Measurements from ENCODE around the gene CAMTA1.

Gene CAMTA1

GRCh38 chr1:7503691-7504437, 718.6 kb downstream of the CAMTA1 start:
- no peak for TF ChIP-seq JUND (IDR thresholded peaks at IDR 0.05; ENCODE audit: low read depth)
- DNase-seq (ENCODE audit: low read depth in 1 of 2, low spot score in 1 of 2), result no peak
- in situ Hi-C loops (cut with HindIII; ENCODE audit: low pct_unique_long_range_greater_than_20kb, low sequenced_read_pairs), result no loop called here

- no peak for TF ChIP-seq JUND (IDR thresholded peaks at IDR 0.05; ENCODE audit: low read depth)
- no peak for DNase-seq (ENCODE audit: low read depth in 1 of 2, low spot score in 1 of 2)
- in situ Hi-C loops (cut with HindIII; ENCODE audit: low pct_unique_long_range_greater_than_20kb, low sequenced_read_pairs), result no loop called here
Measured at GRCh38 chr1:7504438-7504720, 719.1 kb downstream of the CAMTA1 start.

DNA sequence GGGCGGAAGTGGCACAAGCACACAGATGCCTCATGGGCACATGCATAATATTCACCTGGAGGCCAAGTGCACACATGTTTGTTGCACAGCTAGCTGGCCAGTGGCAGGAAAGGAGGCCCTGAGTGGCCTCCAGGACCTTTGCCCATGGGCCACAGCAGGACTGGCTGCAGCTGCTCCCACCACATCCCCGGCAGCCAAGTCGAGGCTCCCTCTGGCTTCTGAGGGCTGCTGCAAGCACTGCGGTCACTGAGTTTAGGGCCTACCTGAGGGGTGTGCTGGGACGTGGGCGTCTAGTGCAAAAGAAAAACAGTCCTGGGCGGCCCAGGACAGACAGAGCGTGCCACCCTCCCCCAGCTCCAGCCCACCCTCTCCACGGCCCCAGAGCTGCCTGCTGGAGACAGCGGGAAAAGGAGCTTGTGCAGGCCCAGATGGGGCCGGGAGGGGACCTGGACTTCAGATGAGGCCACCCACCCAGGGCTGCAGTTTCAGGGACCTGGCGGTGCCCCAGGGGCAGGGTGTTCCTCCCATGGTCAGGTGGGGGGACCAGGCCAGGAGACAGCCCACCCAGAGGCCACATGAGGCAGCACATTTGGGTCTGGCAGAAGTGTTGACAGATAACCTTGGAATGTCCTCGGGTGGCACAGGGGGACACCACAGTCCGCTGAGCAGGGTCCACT, 720.0 kb downstream of the CAMTA1 start:
- TF ChIP-seq JUND (IDR thresholded peaks at IDR 0.05; ENCODE audit: low read depth), result no peak
- no peak for DNase-seq (ENCODE audit: low read depth in 1 of 2, low spot score in 1 of 2)
- in situ Hi-C loops (cut with HindIII; ENCODE audit: low pct_unique_long_range_greater_than_20kb, low sequenced_read_pairs), result no loop called here

DNA sequence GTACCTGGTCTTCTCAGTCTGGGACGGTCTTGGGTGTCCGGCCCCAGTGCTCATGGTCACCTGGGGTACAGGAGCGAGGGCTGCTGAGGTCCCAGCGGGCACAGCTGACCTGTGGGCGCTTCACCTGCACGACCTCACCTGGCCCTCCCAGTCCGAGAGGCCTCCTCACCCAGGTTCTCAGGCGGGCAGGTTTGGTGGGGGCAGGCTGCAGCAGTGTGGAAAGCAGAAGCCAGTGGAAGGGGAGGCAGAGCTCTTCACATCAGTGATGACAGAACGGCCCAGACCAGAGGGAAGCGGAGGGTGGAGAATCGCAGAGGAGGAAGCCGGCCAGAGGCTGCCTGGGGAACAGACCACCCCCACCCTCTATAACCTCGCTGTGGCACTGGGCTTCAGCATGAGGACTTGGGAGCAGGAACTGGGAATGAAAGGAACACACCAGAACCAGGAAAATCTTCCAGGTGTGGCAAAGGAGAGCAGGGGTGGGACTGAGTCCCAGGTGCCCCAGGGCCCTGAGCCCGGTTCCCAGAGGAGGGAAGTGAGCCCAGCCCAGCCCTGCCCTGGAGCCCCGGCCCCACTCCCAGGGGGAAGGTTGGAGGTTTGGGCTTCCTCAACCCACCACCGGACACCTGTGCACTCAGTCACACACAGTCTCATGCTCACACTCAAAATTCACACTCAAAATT, 720.7 kb downstream of the CAMTA1 start:
- DNase-seq (ENCODE audit: low read depth in 1 of 2, low spot score in 1 of 2), result no peak

DNA sequence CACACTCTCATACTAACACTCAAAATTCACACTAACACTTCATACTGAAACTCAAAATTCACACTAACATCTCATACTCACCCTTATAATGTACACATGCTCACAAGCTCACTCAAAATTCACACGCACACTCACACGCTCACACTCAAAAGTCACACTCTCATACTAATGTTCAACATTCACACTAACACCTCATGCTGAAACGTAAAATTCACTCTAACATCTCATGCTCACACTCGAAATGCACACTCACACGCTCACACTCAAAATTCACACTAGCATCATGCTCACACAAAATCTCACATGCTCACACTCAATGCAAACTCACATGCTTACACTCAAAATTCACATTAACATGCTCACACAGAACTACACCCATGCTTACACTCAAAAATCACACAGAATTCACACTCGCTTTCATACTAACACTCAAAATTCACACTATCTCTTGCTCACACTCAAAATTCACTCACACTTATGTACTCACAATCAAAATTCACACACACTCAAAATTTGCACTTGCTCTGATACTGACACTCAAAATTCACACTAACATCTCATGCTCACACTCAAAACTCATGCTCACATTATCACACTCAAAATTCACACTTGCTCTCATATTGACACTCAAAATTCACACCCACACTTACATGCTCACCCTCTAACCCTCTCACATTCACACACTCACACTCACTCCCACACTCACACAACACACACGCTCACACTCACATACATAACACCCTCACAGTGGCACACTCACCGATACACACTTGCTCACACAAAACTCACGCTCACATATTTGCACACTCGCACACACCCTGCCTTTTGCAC, 721.4 kb downstream of the CAMTA1 start:
- in situ Hi-C loops (cut with HindIII; ENCODE audit: low pct_unique_long_range_greater_than_20kb, low sequenced_read_pairs), result no loop called here
- DNase-seq (ENCODE audit: low read depth in 1 of 2, low spot score in 1 of 2), result no peak
- no peak for TF ChIP-seq JUND (IDR thresholded peaks at IDR 0.05; ENCODE audit: low read depth)

More for the DNA sequence above, 720.7 kb downstream of the CAMTA1 start:
- no peak for TF ChIP-seq JUND (IDR thresholded peaks at IDR 0.05; ENCODE audit: low read depth)
- in situ Hi-C loops (cut with HindIII; ENCODE audit: low pct_unique_long_range_greater_than_20kb, low sequenced_read_pairs), result no loop called here

GRCh38 chr1:7507285-7508019, 722.2 kb downstream of the CAMTA1 start:
- no peak for TF ChIP-seq JUND (IDR thresholded peaks at IDR 0.05; ENCODE audit: low read depth)
- DNase-seq (ENCODE audit: low read depth in 1 of 2, low spot score in 1 of 2), result no peak
- in situ Hi-C loops (cut with HindIII; ENCODE audit: low pct_unique_long_range_greater_than_20kb, low sequenced_read_pairs), result no loop called here

DNA sequence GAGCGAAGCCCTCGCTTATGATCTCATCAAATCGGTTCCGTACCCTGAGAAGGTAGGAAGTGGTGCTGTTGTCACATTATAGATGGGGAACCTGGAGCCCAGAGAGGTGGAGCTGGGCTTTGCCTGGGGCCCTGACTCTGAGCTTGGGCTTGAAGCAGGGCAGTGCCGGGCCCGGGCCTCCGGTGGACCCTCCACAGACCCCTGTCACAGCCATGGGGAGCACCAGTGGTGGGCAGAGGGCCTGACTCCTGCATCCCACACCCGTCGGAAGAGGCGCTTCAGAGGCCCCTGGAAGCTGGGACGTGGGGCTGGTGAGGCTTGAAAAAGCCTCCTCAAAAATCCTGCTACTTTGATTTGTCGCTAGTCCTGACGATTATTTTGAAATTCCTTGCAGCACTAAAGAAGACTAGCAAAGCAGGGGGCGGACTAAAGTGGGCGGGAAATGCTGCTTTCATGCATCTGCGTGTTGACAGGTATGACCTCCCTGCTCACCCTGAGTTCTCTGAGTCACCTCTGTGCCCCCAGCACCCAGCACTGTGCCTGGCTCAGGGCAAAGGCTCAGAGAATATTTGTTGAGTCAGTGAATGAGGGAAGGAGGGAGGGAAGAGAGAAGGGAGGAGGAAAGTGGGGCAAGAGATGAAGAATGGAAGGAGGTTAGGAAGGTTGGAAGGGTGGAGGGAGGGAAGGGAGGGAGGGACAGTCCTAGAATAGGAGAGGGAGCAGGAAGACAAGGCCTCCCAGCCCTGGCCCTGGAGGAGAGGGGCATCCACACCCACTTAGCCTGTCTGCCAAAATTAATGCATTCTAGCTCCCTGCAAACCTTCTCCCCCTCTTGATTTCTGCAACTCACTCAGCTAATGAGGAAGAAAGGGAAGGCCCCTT, 723.0 kb downstream of the CAMTA1 start:
- no peak for TF ChIP-seq JUND (IDR thresholded peaks at IDR 0.05; ENCODE audit: low read depth)
- no peak for DNase-seq (ENCODE audit: low read depth in 1 of 2, low spot score in 1 of 2)
- in situ Hi-C loops (cut with HindIII; ENCODE audit: low pct_unique_long_range_greater_than_20kb, low sequenced_read_pairs), result no loop called here

- no peak for TF ChIP-seq JUND (IDR thresholded peaks at IDR 0.05; ENCODE audit: low read depth)
- in situ Hi-C loops (cut with HindIII; ENCODE audit: low pct_unique_long_range_greater_than_20kb, low sequenced_read_pairs), result no loop called here
Measured at GRCh38 chr1:7508934-7509519, 723.8 kb downstream of the CAMTA1 start.

DNA sequence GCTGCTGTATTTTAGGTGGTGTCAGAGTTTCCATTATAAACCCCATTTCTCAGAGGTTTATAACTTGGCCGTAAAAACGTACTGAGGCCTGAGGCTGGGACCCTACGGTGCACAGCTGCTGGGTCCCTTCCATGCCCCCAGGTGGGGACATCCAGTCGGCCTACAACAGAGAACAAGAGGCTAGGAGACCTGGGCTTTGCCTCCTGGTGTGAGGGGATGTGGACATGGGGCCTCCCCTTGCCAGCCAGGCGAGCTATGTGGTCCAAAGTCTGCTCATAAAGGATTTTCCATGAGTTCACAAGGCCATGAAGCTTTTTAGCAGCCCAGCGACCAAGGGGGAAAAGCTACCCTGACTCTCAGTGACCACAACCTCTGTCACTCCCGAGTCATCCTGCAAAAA, 724.3 kb downstream of the CAMTA1 start:
- in situ Hi-C loops (cut with HindIII; ENCODE audit: low pct_unique_long_range_greater_than_20kb, low sequenced_read_pairs), result no loop called here

More at GRCh38 chr1:7508934-7509519, 723.8 kb downstream of the CAMTA1 start:
- no peak for DNase-seq (ENCODE audit: low read depth in 1 of 2, low spot score in 1 of 2)

DNA sequence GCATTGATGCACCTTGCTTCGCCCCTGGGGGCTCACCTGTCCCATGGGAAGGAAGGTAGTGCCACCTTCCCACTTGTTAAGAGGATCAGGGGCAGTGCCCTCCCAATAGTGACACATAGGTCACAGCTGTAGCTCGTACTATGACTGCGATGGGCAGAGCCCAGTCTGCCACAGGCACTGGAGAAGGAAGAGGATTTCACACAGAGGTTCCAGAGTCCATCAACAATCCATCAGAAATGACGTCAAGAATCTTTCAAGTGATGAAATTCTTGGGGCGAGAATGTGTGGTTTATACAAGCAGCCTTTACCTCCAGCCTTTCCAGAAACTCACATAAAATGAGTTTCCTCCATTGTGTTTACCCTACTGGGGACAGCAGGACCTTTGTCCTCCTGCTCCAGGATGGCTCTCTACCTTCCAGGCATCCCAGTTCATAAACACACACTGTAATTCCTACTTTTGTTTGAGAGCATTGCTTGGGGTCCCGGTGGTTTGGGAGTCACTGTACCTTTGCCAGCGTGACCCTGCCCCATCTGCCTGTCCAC, 725.2 kb downstream of the CAMTA1 start:
- TF ChIP-seq JUND (IDR thresholded peaks at IDR 0.05; ENCODE audit: low read depth), result no peak
- in situ Hi-C loops (cut with HindIII; ENCODE audit: low pct_unique_long_range_greater_than_20kb, low sequenced_read_pairs), result no loop called here
- DNase-seq (ENCODE audit: low read depth in 1 of 2, low spot score in 1 of 2), result no peak

More for the DNA sequence above, 724.3 kb downstream of the CAMTA1 start:
- DNase-seq (ENCODE audit: low read depth in 1 of 2, low spot score in 1 of 2), result no peak
- no peak for TF ChIP-seq JUND (IDR thresholded peaks at IDR 0.05; ENCODE audit: low read depth)
